GM18858 (cell line): ENCODE results near the gene ZNF484.

ENCODE experiments used
- ATAC-seq: cut with Tn5 transposase; IDR thresholded peaks from one replicate; pipeline ENCODE4 v1.9.1; 2021; ENCODE audit not compliant: unreplicated experiment

The ZNF484 gene

DNA sequence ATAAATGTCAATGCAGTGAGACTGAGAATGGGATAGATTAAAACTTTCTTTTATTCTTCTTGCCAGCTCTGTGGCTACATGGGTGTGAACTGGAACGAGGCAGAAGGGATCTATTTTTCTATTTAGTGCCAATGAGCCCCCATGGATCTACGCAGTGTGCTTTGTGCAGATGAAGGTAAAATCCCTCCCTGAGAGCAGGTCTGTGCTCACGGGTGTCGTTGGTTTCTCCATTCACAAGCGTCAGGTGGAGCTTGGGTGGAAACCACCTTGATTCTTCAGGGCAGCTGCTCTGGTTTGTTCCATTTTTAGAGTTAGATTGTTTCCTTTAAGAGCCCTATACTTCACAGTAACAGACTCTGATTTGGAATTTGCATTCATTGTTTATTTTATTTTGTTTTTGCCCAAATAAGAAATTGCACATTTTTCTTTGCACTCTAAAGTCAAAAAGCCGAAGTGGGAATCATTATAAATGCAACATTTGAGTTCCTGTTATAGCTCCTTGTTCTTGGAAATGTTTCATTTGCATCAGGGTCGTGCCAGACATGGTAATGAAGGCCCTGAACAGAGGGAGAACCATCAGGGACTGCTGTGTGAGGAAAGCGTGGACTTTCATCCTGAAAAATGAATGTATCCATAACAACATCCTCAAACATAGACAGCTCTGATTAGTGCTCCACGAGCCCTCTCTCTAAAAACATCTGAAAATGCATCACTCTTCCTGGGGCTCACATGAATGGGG lies 82.1 kb downstream of the ZNF484 start:
- no peak for ATAC-seq
